PC-9 (cell line): ENCODE results near the gene SFRP5.

Source experiments
- CTCF ChIP-seq: fragments of 200-600 bp; sonication (generic); conservative IDR thresholded peaks from 2 replicates; pipeline ENCODE4 v1.6.1; 2017; ENCODE audit warnings: mixed run types, antibody characterized with exemption, mild to moderate bottlenecking, moderate library complexity
- EZH2 ChIP-seq: fragments of 200-600 bp; sonication (generic); IDR thresholded peaks from 2 replicates; pipeline ENCODE4 v1.8.0; 2017; ENCODE audit warnings: antibody characterized with exemption, low read depth

- TF ChIP-seq CTCF, result no peak
- TF ChIP-seq EZH2, result no peak
Measured at GRCh38 chr10:97810446-97810845, 38.6 kb upstream of the SFRP5 start.
